ENCODE results near the gene GLI3.

The GLI3 gene

DNA sequence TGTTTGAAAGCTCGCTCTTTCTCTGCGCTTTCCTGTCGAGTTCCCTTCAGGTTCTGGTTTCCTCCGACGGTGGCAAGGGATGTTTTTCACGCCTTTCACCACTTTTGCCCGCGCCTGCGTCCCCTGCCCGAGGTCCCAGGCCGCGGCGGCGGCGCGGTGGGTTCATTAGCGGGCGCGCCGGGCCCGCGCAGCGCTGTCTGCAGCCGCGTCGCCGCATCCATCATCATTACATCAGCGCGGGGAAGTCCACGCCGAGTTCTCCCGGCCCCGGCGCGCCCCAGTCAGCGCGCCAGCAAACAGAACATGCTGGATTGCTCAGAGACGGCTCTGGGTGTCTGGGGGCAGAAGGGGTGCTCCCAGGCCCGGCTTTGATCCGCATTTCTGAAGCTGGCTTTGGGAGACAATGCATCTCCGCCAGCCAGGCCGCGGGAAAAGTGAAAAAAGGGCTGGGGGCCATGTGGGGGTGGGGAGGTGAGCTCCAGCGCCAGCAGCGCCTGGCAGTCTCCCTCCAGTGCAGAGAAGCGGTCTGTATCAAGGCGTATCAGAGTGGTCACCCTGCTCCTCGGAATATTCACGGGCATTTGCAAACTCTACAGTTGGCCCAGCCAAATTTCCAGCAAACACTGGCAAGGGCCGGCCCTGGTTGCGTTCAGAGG is 8.9 kb downstream of the GLI3 start:
- no peaks in the 10 kb centered on the region for H4K20me1 ChIP-seq (ENCODE audit: insufficient read depth, low read length, poor library complexity, severe bottlenecking)
- no peaks in the 10 kb centered on the region for H3K9me2 ChIP-seq (replicated peaks; ENCODE audit: low read depth, low read length)
- H3K4me1 ChIP-seq (ENCODE audit: insufficient read depth, low read length, poor library complexity, severe bottlenecking): peaks cover 52% of the 10 kb centered on the region
- no peaks in the 10 kb centered on the region for H3K79me2 ChIP-seq (ENCODE audit: insufficient read depth, low read length)
- no peak overlapping the region for H3K4me2 ChIP-seq (ENCODE audit: low read depth, low read length, poor library complexity, severe bottlenecking)
- TF ChIP-seq EZH2phosphoT487 (IDR thresholded peaks at IDR 0.05; ENCODE audit: borderline replicate concordance) (no peak), CTCF (conservative IDR thresholded peaks at IDR 0.05; ENCODE audit: low read length) (no peak)
- no peaks in the 10 kb centered on the region for H3F3A ChIP-seq (ENCODE audit: low read depth)
- H2AFZ ChIP-seq (ENCODE audit: low read length): no peak overlapping the region
- no peaks in the 10 kb centered on the region for H3K36me3 ChIP-seq (ENCODE audit: insufficient read depth, low read length)
- no peak overlapping the region for H3K4me3 ChIP-seq (ENCODE audit: low read length, poor library complexity, severe bottlenecking)
- H3K9me3 ChIP-seq (ENCODE audit: insufficient read depth, low read depth, low read length): no peaks in the 10 kb centered on the region
- H3K9ac ChIP-seq (ENCODE audit: low read depth, low read length, poor library complexity, severe bottlenecking): no peak overlapping the region
- H3K27me3 ChIP-seq (ENCODE audit: insufficient read depth, low read length, poor library complexity, severe bottlenecking): no peaks in the 10 kb centered on the region

DNA sequence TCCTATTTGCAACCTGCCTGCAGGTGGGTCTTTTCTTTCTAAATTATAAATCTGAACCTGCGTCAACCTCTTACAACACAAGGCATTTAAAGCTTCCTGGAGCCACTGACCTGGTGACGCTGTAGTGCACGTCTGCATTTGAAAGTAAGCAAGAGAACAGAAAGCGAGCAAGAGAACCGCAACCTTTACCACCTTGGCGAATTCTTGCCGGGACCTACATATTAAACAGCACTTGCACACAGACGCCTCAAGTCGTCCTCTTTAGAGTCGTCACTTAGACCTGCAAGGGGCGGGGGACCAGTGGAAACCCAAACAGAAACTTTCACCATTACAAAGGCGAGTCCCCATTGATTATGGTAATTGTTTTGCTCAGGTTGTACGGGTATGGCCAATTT is 9.5 kb downstream of the GLI3 start:
- no peak for TF ChIP-seq CTCF (conservative IDR thresholded peaks at IDR 0.05; ENCODE audit: low read length)
- no peak for TF ChIP-seq EZH2phosphoT487 (IDR thresholded peaks at IDR 0.05; ENCODE audit: borderline replicate concordance)
- Histone ChIP-seq H3K4me1 (ENCODE audit: insufficient read depth, low read length, poor library complexity, severe bottlenecking) (peaks cover 49% of the 10 kb centered on the region), H3K36me3 (ENCODE audit: insufficient read depth, low read length) (no peaks in the 10 kb centered on the region), H2AFZ (ENCODE audit: low read length) (no peak overlapping the region), H3K9me3 (ENCODE audit: insufficient read depth, low read depth, low read length) (no peaks in the 10 kb centered on the region), H3F3A (ENCODE audit: low read depth) (no peaks in the 10 kb centered on the region), H3K9me2 (replicated peaks; ENCODE audit: low read depth, low read length) (no peaks in the 10 kb centered on the region), H3K4me3 (ENCODE audit: low read length, poor library complexity, severe bottlenecking) (no peak overlapping the region), H3K79me2 (ENCODE audit: insufficient read depth, low read length) (no peaks in the 10 kb centered on the region), H3K9ac (ENCODE audit: low read depth, low read length, poor library complexity, severe bottlenecking) (no peak overlapping the region), H3K27me3 (ENCODE audit: insufficient read depth, low read length, poor library complexity, severe bottlenecking) (no peaks in the 10 kb centered on the region), H3K4me2 (ENCODE audit: low read depth, low read length, poor library complexity, severe bottlenecking) (no peak overlapping the region), H4K20me1 (ENCODE audit: insufficient read depth, low read length, poor library complexity, severe bottlenecking) (no peaks in the 10 kb centered on the region)

DNA sequence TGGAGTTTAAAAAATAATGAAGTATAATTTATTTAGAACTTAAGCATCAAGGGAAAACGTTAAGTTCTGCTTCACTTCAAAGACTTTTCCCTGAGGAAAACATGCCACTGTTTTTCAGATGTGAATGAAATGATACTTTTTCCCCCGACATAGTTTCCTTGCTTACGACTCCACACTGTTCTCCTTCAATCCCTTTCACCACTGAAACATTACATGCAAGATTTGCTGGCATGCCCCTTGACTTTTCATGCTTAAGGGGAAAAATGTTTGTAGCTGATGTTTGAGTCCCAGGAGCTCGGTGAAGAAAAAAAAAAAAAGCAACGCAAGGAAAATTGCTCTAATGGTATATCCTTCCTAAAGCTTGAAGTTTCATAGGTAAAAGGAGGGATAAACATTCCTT is 10.0 kb downstream of the GLI3 start:
- Histone ChIP-seq H3K4me1 (ENCODE audit: insufficient read depth, low read length, poor library complexity, severe bottlenecking) (peaks cover 49% of the 10 kb centered on the region), H3K9me3 (ENCODE audit: insufficient read depth, low read depth, low read length) (no peaks in the 10 kb centered on the region), H3K4me3 (ENCODE audit: low read length, poor library complexity, severe bottlenecking) (no peak overlapping the region), H4K20me1 (ENCODE audit: insufficient read depth, low read length, poor library complexity, severe bottlenecking) (no peaks in the 10 kb centered on the region), H3K79me2 (ENCODE audit: insufficient read depth, low read length) (no peaks in the 10 kb centered on the region), H3K9me2 (replicated peaks; ENCODE audit: low read depth, low read length) (no peaks in the 10 kb centered on the region), H3F3A (ENCODE audit: low read depth) (no peaks in the 10 kb centered on the region), H3K4me2 (ENCODE audit: low read depth, low read length, poor library complexity, severe bottlenecking) (peak overlapping the region; percentile 44), H3K9ac (ENCODE audit: low read depth, low read length, poor library complexity, severe bottlenecking) (no peak overlapping the region), H3K36me3 (ENCODE audit: insufficient read depth, low read length) (no peaks in the 10 kb centered on the region), H2AFZ (ENCODE audit: low read length) (no peak overlapping the region), H3K27me3 (ENCODE audit: insufficient read depth, low read length, poor library complexity, severe bottlenecking) (no peaks in the 10 kb centered on the region)
- no peak for TF ChIP-seq CTCF (conservative IDR thresholded peaks at IDR 0.05; ENCODE audit: low read length)
- no peak for TF ChIP-seq EZH2phosphoT487 (IDR thresholded peaks at IDR 0.05; ENCODE audit: borderline replicate concordance)

All from Loucy (cell line).